Tibial nerve (tissue), 4 donors: ENCODE results near the gene SPPL2C.

Source experiments
- EP300 ChIP-seq, 2 donors: sonication (generic); formaldehyde crosslinking; IDR thresholded peaks; one replicate each; pipeline ENCODE4 v1.6.1; 2017; ENCODE audit warnings: antibody characterized with exemption in 2 of 2, mild to moderate bottlenecking in 1 of 2
- POLR2A ChIP-seq, 2 donors: fragments of 450-650 bp; IDR thresholded peaks; one replicate each; pipeline ENCODE4 v1.6.1; 2017; ENCODE audit warnings: antibody characterized with exemption in 2 of 2, mild to moderate bottlenecking in 2 of 2, moderate library complexity in 2 of 2
- TF ChIP-seq, protein P1 (sequence below), 5 experiments: fragments of 200-600 bp in 3 of 5; fragments of 450-650 bp in 2 of 5; sonication (generic) in 3 of 5; IDR thresholded peaks; one replicate each; pipeline ENCODE4 v1.5.1; 2016 to 2019; ENCODE audit warnings: antibody characterized with exemption in 5 of 5, mild to moderate bottlenecking in 3 of 5, moderate library complexity in 2 of 5

DNA sequence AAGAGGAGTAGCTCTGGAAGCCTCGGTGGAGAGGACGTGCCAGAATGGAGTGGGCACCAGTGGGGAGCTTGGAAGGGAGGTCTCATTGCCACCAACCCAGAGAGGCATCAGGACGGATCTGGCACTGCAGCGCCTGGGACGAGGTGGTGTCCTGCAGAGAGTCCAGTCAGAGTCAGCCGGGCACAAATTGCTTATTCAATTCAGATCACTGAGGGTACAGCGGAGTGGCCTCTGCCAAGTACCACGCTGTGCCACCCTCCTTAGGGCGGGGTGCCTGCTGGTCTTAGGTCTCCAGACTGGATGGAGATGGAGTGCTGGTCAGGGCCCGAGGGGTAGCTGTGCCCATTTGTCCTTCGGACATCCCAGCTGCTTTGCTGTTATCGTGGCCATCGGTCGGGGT lies 18.9 kb upstream of the SPPL2C start:
- TF ChIP-seq, protein P1, sequence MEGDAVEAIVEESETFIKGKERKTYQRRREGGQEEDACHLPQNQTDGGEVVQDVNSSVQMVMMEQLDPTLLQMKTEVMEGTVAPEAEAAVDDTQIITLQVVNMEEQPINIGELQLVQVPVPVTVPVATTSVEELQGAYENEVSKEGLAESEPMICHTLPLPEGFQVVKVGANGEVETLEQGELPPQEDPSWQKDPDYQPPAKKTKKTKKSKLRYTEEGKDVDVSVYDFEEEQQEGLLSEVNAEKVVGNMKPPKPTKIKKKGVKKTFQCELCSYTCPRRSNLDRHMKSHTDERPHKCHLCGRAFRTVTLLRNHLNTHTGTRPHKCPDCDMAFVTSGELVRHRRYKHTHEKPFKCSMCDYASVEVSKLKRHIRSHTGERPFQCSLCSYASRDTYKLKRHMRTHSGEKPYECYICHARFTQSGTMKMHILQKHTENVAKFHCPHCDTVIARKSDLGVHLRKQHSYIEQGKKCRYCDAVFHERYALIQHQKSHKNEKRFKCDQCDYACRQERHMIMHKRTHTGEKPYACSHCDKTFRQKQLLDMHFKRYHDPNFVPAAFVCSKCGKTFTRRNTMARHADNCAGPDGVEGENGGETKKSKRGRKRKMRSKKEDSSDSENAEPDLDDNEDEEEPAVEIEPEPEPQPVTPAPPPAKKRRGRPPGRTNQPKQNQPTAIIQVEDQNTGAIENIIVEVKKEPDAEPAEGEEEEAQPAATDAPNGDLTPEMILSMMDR (IDR thresholded peaks at IDR 0.05): no peak
- TF ChIP-seq EP300 (IDR thresholded peaks at IDR 0.05) (no peak), POLR2A (IDR thresholded peaks at IDR 0.05) (no peak)
